Caco-2 (cell line): ENCODE results near the gene RFTN2. TPM values are rescaled to one million over a fixed set of nuclear protein-coding genes. Genes with fewer than 3 reads are reported as not detected.

Experiments
- BruUV-seq: library from RNA; stranded (reverse); fragments of 400-500 nt; replicated peaks from 2 replicates; lab custom pipeline; 2021; lab: Mats Ljungman, UMichigan
- CTCF ChIA-PET: fragments of 300-600 bp; sonication (Branson Sonifier 250); formaldehyde crosslinking; loops from one replicate; lab custom pipeline; 2022; ENCODE audit warnings: antibody characterized with exemption; lab: Charles Lee
- POLR2A ChIA-PET: fragments of 300-600 bp; sonication (Branson Sonifier 250); formaldehyde crosslinking; loops from one replicate; lab custom pipeline; 2022; ENCODE audit warnings: antibody characterized with exemption; lab: Charles Lee
- DNase-seq, 2 experiments: peaks; one replicate each; pipeline versions ENCODE4 v3.0.0 to v3.0.0-alpha.2; 2020 to 2022
- H3K27me3 ChIP-seq: replicated peaks from 2 replicates; pipeline ENCODE4 v1.6.0; 2011; ENCODE audit warnings: low read length; ENCODE audit not compliant: control insufficient read depth, insufficient read depth
- H3K36me3 ChIP-seq: 2 replicates; pipeline ENCODE4 v1.5.1; 2011; ENCODE audit warnings: low read length; ENCODE audit not compliant: control insufficient read depth, insufficient read depth
- H3K4me1 ChIP-seq: fragments of 250-450 bp; sonication (Bioruptor Pico); 2 replicates; pipeline ENCODE4 v1.5.1; 2020; ENCODE audit warnings: mild to moderate bottlenecking
- H3K4me3 ChIP-seq: 2 replicates; pipeline ENCODE4 v1.5.1; 2011; ENCODE audit warnings: low read depth, mild to moderate bottlenecking, control low read depth, low read length
- H3K9me3 ChIP-seq: fragments of 250-450 bp; sonication (Bioruptor Pico); 2 replicates; pipeline ENCODE4 v1.5.1; 2020; ENCODE audit warnings: mild to moderate bottlenecking, moderate library complexity
- H3K27ac Mint-ChIP-seq: one replicate; pipeline ENCODE4 v1.8.0; 2022; ENCODE audit warnings: mixed read lengths; ENCODE audit not compliant: unreplicated experiment
- H3K27me3 Mint-ChIP-seq: one replicate; pipeline ENCODE4 v1.8.0; 2022; ENCODE audit warnings: mixed read lengths; ENCODE audit not compliant: insufficient read depth, unreplicated experiment
- H3K36me3 Mint-ChIP-seq: one replicate; pipeline ENCODE4 v1.8.0; 2022; ENCODE audit warnings: mild to moderate bottlenecking, mixed read lengths; ENCODE audit not compliant: insufficient read depth, unreplicated experiment
- H3K4me1 Mint-ChIP-seq: one replicate; pipeline ENCODE4 v1.8.0; 2022; ENCODE audit warnings: low read depth, mixed read lengths; ENCODE audit not compliant: unreplicated experiment
- H3K4me3 Mint-ChIP-seq: one replicate; pipeline ENCODE4 v1.8.0; 2022; ENCODE audit warnings: mild to moderate bottlenecking, moderate library complexity, mixed read lengths; ENCODE audit not compliant: unreplicated experiment
- H3K9me3 Mint-ChIP-seq: one replicate; pipeline ENCODE4 v1.8.0; 2022; ENCODE audit warnings: mixed read lengths; ENCODE audit not compliant: unreplicated experiment
- intact Hi-C: fragments of 100-400 bp; cut with micrococcal nuclease; formaldehyde crosslinking; loops from one replicate; pipeline ENCODE4 v1.10.0; 2022; ENCODE audit not compliant: unreplicated experiment
- total RNA-seq: library from RNA; stranded (reverse); gene quantifications from 2 replicates; pipeline ENCODE4 v1.2.3, GENCODE V29; 2022
- TF ChIP-seq, protein P1 (sequence below), 2 experiments: fragments of 200-600 bp in 1 of 2; IDR thresholded peaks; 1 replicate in 1 of 2; 2 replicates in 1 of 2; pipeline versions ENCODE4 v1.5.1 to v1.8.0; 2011 to 2022; ENCODE audit warnings: antibody characterized with exemption in 1 of 2, control low read depth in 1 of 2, inconsistent platforms in 1 of 2, low read depth in 1 of 2, low read length in 1 of 2, mild to moderate bottlenecking in 1 of 2, moderate library complexity in 1 of 2; ENCODE audit not compliant: insufficient read depth in 1 of 2, severe bottlenecking in 1 of 2, unreplicated experiment in 1 of 2

RFTN2 gene
- total RNA-seq, 1 experiment from 2014 or later = 0.18 TPM

GRCh38 chr2:197573608-197574007 lies 101.8 kb downstream of the RFTN2 start:
- CTCF ChIA-PET = no interaction called here

DNA sequence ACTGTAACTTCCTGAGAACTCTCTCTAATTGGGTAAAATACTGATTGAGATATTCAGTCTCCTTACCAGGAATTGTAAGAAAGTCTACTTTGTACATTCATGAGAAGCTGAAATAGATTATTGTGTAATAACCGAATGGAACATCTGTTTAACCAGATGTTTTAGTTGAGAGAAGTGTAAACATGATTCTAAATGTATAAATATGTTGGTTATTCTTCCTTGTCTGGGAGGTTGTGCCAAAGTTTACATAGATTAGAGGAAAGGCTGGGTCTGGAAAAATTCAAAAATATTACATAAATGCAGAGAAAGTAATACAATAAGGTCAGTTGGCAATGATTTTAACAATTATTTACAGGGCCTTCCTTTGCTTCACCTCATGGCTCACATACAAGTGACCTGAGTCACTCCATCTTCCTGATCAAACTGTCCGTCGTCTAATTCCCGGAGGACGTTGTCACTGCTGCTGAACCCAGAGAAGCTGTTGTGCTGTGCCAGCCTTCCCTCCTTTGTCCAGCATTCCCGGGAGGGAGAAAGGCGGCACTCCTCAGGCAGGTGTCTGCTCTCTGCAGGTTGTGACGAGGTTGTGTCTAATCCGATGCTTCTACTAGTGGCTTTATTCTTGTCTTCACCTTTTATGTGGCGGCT lies 103.6 kb downstream of the RFTN2 start:
- Mint-ChIP-seq H3K4me3 (no peak overlapping the region), H3K27ac (no peak overlapping the region), H3K36me3 (peaks cover 24% of the 10 kb centered on the region), H3K9me3 (peaks cover 25% of the 10 kb centered on the region), H3K4me1 (no peaks in the 10 kb centered on the region), H3K27me3 (no peaks in the 10 kb centered on the region)
- H3K27me3 ChIP-seq = no peaks in the 10 kb centered on the region
- no TSS peak for BruUV-seq
- DNase-seq = no peak
- H3K36me3 ChIP-seq = peaks cover 2% of the 10 kb centered on the region; the same call in 1 of the 2 replicates
- H3K4me1 ChIP-seq = no peaks in the 10 kb centered on the region
- CTCF ChIA-PET = no interaction called here
- no peak overlapping the region for H3K4me3 ChIP-seq
- POLR2A ChIA-PET = no interaction called here
- intact Hi-C loops = no loop called here
- peaks cover 6% of the 10 kb centered on the region for H3K9me3 ChIP-seq
- TF ChIP-seq, protein P1, sequence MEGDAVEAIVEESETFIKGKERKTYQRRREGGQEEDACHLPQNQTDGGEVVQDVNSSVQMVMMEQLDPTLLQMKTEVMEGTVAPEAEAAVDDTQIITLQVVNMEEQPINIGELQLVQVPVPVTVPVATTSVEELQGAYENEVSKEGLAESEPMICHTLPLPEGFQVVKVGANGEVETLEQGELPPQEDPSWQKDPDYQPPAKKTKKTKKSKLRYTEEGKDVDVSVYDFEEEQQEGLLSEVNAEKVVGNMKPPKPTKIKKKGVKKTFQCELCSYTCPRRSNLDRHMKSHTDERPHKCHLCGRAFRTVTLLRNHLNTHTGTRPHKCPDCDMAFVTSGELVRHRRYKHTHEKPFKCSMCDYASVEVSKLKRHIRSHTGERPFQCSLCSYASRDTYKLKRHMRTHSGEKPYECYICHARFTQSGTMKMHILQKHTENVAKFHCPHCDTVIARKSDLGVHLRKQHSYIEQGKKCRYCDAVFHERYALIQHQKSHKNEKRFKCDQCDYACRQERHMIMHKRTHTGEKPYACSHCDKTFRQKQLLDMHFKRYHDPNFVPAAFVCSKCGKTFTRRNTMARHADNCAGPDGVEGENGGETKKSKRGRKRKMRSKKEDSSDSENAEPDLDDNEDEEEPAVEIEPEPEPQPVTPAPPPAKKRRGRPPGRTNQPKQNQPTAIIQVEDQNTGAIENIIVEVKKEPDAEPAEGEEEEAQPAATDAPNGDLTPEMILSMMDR (IDR thresholded peaks at IDR 0.05; ENCODE audit: insufficient read depth in 1 of 2, low read depth in 1 of 2, low read length in 1 of 2, severe bottlenecking in 1 of 2, unreplicated experiment in 1 of 2) = no peak

More at GRCh38 chr2:197573608-197574007, 101.8 kb downstream of the RFTN2 start:
- H3K36me3 ChIP-seq = peaks cover 2% of the 10 kb centered on the region; the same call in 1 of the 2 replicates
- Mint-ChIP-seq H3K36me3 (peaks cover 24% of the 10 kb centered on the region), H3K4me3 (no peak overlapping the region), H3K9me3 (peaks cover 25% of the 10 kb centered on the region), H3K27me3 (no peaks in the 10 kb centered on the region), H3K4me1 (no peaks in the 10 kb centered on the region), H3K27ac (no peak overlapping the region)
- H3K4me1 ChIP-seq = no peaks in the 10 kb centered on the region
- no TSS peak for BruUV-seq
- POLR2A ChIA-PET = no interaction called here
- H3K27me3 ChIP-seq = no peaks in the 10 kb centered on the region
- H3K4me3 ChIP-seq = no peak overlapping the region
- intact Hi-C loops = no loop called here
- H3K9me3 ChIP-seq = peaks cover 6% of the 10 kb centered on the region
- TF ChIP-seq, protein P1 (IDR thresholded peaks at IDR 0.05; ENCODE audit: insufficient read depth in 1 of 2, low read depth in 1 of 2, low read length in 1 of 2, severe bottlenecking in 1 of 2, unreplicated experiment in 1 of 2) = no peak
- no peak for DNase-seq

- no peaks in the 10 kb centered on the region for H3K4me1 ChIP-seq
- intact Hi-C loops = no loop called here
- no peak for DNase-seq
- no TSS peak for BruUV-seq
- H3K27me3 ChIP-seq = no peaks in the 10 kb centered on the region
- Mint-ChIP-seq H3K36me3 (peaks cover 41% of the 10 kb centered on the region), H3K27me3 (no peaks in the 10 kb centered on the region), H3K9me3 (no peaks in the 10 kb centered on the region), H3K27ac (no peak overlapping the region), H3K4me1 (no peaks in the 10 kb centered on the region), H3K4me3 (no peak overlapping the region)
- TF ChIP-seq, protein P1 (IDR thresholded peaks at IDR 0.05; ENCODE audit: insufficient read depth in 1 of 2, low read depth in 1 of 2, low read length in 1 of 2, severe bottlenecking in 1 of 2, unreplicated experiment in 1 of 2) = no peak
- 0 out of 2 replicates have a peak, but pooled peaks cover 5% of the 10 kb centered on the region for H3K9me3 ChIP-seq
- no peak overlapping the region for H3K4me3 ChIP-seq
- ChIA-PET CTCF (no interaction called here), POLR2A (no interaction called here)
- no peaks in the 10 kb centered on the region; the same call in 1 of the 2 replicates for H3K36me3 ChIP-seq
These were observed 115.2 kb downstream of the RFTN2 start for GRCh38 chr2:197560146-197560665.
